Activated CD4-positive, alpha-beta T cell treated with anti-CD3 and anti-CD28 coated beads for 4 hours (primary cell): Measurements from ENCODE around the gene GJC2.

Experiments
- DNase-seq, 2 donors: peaks; one replicate each; pipeline ENCODE4 v3.0.0-alpha.2; 2020

Gene GJC2

GRCh38 chr1:228197555-228198147, 47.9 kb downstream of the GJC2 start:
- no peak for DNase-seq

- DNase-seq: no peak
These were observed 49.4 kb downstream of the GJC2 start for GRCh38 chr1:228198977-228199590.

GRCh38 chr1:228204958-228205357, 55.2 kb downstream of the GJC2 start:
- DNase-seq: no peak

GRCh38 chr1:228205526-228206436, 56.1 kb downstream of the GJC2 start:
- DNase-seq: no peak

- no peak for DNase-seq
These were observed 57.0 kb downstream of the GJC2 start for GRCh38 chr1:228206582-228207351.

GRCh38 chr1:228207381-228207810, 57.7 kb downstream of the GJC2 start:
- no peak for DNase-seq

- DNase-seq: no peak
These were observed 58.4 kb downstream of the GJC2 start, which contains the start of gene OBSCN for GRCh38 chr1:228207851-228208821. TSS of gene OBSCN (plus strand) at chr1:228208044. CDS start at chr1:228211784, 3,740 bp downstream.

- DNase-seq: no peak
These were observed 59.3 kb downstream of the GJC2 start for GRCh38 chr1:228208831-228209551.
